ENCODE data around the gene SEPTIN12.

DNA sequence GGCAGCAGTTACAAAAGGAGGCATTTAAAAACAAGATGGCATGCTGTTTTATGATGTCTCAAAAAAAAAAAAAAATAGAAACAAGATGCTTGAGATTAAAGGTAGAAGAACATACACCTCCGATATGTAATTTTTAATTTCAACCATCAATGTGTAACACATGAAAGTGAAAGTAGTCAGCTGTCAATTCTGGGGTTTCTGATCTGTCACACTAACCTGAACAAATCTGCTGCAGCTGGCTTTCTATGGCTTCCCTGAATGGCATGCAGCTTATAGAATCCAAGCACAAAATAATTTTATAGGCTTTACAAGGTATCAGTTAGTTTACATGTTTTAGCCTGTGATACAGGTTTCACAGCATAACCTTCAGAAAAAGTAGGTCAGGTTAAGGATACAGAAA is 45.4 kb upstream of the SEPTIN12 start:
- TF ChIP-seq REST (IDR thresholded peaks at IDR 0.05; ENCODE audit: insufficient read depth in 1 of 2, low read depth in 2 of 2, low read length in 2 of 2) (no peak), TAF1 (IDR thresholded peaks at IDR 0.05; ENCODE audit: borderline replicate concordance, insufficient read depth, low read length) (no peak), POLR2AphosphoS5 (IDR thresholded peaks at IDR 0.05; ENCODE audit: low read depth, low read length) (no peak)
